ENCODE data around the gene ARID1B. TPM values are rescaled to one million over a fixed set of nuclear protein-coding genes. Genes with fewer than 3 reads are reported as not detected.

Gene ARID1B
- total and polyA plus RNA-seq, 2 of the 13 experiments (the other 11 are each of a cell fraction or from before 2014, with no cell fraction given), result 20.1 to 32.6 TPM

GRCh38 chr6:156955494-156956183 lies 178.5 kb downstream of the ARID1B start:
- ChIA-PET POLR2A (no interaction called here), CTCF (ENCODE audit: low intra/inter-chr PET ratio, low total read pairs) (no interaction called here)
- no peak for FAIRE-seq
- intact Hi-C loops (cut with micrococcal nuclease; ENCODE audit: unreplicated experiment), result no loop called here
- TF ChIP-seq CENPT (CRISPR knock-in tag; IDR thresholded peaks at IDR 0.05; ENCODE audit: low read depth), result no peak
- peak; percentile 27 for TF ChIP-seq RBM22 (optimal IDR thresholded peaks at IDR 0.05; ENCODE audit: low read length)
- TF ChIP-seq MBNL3 (CRISPR knock-in tag; conservative IDR thresholded peaks at IDR 0.05), result no peak
- Histone ChIP-seq H3K36me3 (replicated peaks in 1 of 2; ENCODE audit: control insufficient read depth in 1 of 2, insufficient read depth in 2 of 2, low read length in 2 of 2) (peaks cover 0 to 4% of the 10 kb centered on the region in 2 experiments; a peak in 3 of 5 replicates), H3K4me1 (ENCODE audit: insufficient read depth, low read length) (peaks cover 26% of the 10 kb centered on the region), H3K79me2 (ENCODE audit: insufficient read depth, low read length) (peaks cover 61% of the 10 kb centered on the region), H3K27ac (ENCODE audit: extremely low read length, insufficient read depth, low read length) (no peak overlapping the region), H3K27me3 (ENCODE audit: control insufficient read depth in 1 of 2, insufficient read depth in 2 of 2, low read length in 2 of 2) (no peaks in the 10 kb centered on the region), H3K4me3 (replicated peaks in 1 of 3; ENCODE audit: insufficient read depth in 1 of 3, low read depth in 2 of 3, low read length in 3 of 3) (no peak overlapping the region), H2AFZ (ENCODE audit: low read length) (no peak overlapping the region), H3K9me3 (ENCODE audit: low read length) (no peaks in the 10 kb centered on the region), H4K20me1 (ENCODE audit: insufficient read depth, low read length) (peaks cover 23% of the 10 kb centered on the region), H3K9ac (ENCODE audit: insufficient read depth, low read depth, low read length) (no peak overlapping the region), H3K4me2 (ENCODE audit: low read depth, low read length) (no peak overlapping the region)
- no peak for DNase-seq (ENCODE audit: low spot score)
- no TSS peak for BruUV-seq (replicated peaks)
- 97% methylated on average over 6 of the region's 6 CpGs for WGBS (ENCODE audit: low lambda C conversion rate)
- no peak for ATAC-seq
- in situ Hi-C loops (cut with HindIII; ENCODE audit: extremely low pct_ligation_motif_present, low pct_unique_long_range_greater_than_20kb), result no loop called here

- no peak overlapping the region for H3K27ac ChIP-seq (ENCODE audit: extremely low read length, insufficient read depth, low read length)
- no peak for FAIRE-seq
- H3K9me3 ChIP-seq (ENCODE audit: low read length), result no peaks in the 10 kb centered on the region
- CTCF ChIA-PET (ENCODE audit: low intra/inter-chr PET ratio, low total read pairs), result no interaction called here
- TF ChIP-seq TARDBP (CRISPR knock-in tag; IDR thresholded peaks at IDR 0.05) (no peak), ZNF503 (CRISPR knock-in tag; IDR thresholded peaks at IDR 0.05) (no peak), SRSF9 (IDR thresholded peaks at IDR 0.05; ENCODE audit: borderline replicate concordance, insufficient read depth, low read depth, low read length, poor library complexity, severe bottlenecking) (no peak), THAP9 (CRISPR knock-in tag; IDR thresholded peaks at IDR 0.05; ENCODE audit: borderline replicate concordance) (no peak)
- POLR2A ChIA-PET, result no interaction called here
- intact Hi-C loops (cut with micrococcal nuclease; ENCODE audit: unreplicated experiment) (no loop called here), in situ Hi-C loops (cut with HindIII; ENCODE audit: extremely low pct_ligation_motif_present, low pct_unique_long_range_greater_than_20kb) (no loop called here)
- H4K20me1 ChIP-seq (ENCODE audit: insufficient read depth, low read length), result peaks cover 23% of the 10 kb centered on the region
- ATAC-seq, result peak; percentile 28; the same call in 1 of the 3 replicates
- BruUV-seq (replicated peaks), result no TSS peak
- H3K9ac ChIP-seq (ENCODE audit: insufficient read depth, low read depth, low read length), result no peak overlapping the region
- H3K36me3 ChIP-seq (replicated peaks in 1 of 2; ENCODE audit: control insufficient read depth in 1 of 2, insufficient read depth in 2 of 2, low read length in 2 of 2), result peaks cover 0 to 4% of the 10 kb centered on the region in 2 experiments; a peak in 3 of 5 replicates
- H2AFZ ChIP-seq (ENCODE audit: low read length), result no peak overlapping the region
- no peaks in the 10 kb centered on the region for H3K27me3 ChIP-seq (ENCODE audit: control insufficient read depth in 1 of 2, insufficient read depth in 2 of 2, low read length in 2 of 2)
- no peak overlapping the region for H3K4me3 ChIP-seq (replicated peaks in 1 of 3; ENCODE audit: insufficient read depth in 1 of 3, low read depth in 2 of 3, low read length in 3 of 3)
- H3K4me2 ChIP-seq (ENCODE audit: low read depth, low read length), result no peak overlapping the region
- peaks cover 60% of the 10 kb centered on the region for H3K79me2 ChIP-seq (ENCODE audit: insufficient read depth, low read length)
- no peak for DNase-seq (ENCODE audit: low spot score)
- peaks cover 26% of the 10 kb centered on the region for H3K4me1 ChIP-seq (ENCODE audit: insufficient read depth, low read length)
Measured at GRCh38 chr6:156956286-156956685, 179.1 kb downstream of the ARID1B start.
